Activated T-helper 9 cell treated with anti-CD3 and anti-CD28 coated beads, Interleukin-2, amount 50 U/mL, for 16 hours (primary cell): ENCODE measurements around the gene TSC22D2.
"Not testable (repeated sequence)": the region's sequence is repeated elsewhere in the genome, so short reads cannot be mapped to it uniquely, and the experiment has no call there.

ENCODE experiments used
- DNase-seq: peaks from one replicate; pipeline ENCODE4 v3.0.0-alpha.2; 2020; ENCODE audit warnings: low read depth

The TSC22D2 gene

GRCh38 chr3:150490277-150490986 lies 82.3 kb downstream of the TSC22D2 start:
- no peak for DNase-seq

- DNase-seq: no peak
Observed at GRCh38 chr3:150494411-150494977, 86.4 kb downstream of the TSC22D2 start.

- no peak for DNase-seq
Observed at GRCh38 chr3:150495149-150495548, 87.1 kb downstream of the TSC22D2 start.

GRCh38 chr3:150495563-150496168 lies 87.6 kb downstream of the TSC22D2 start:
- DNase-seq: no peak

- no peak for DNase-seq
Observed at GRCh38 chr3:150497956-150498355, 89.9 kb downstream of the TSC22D2 start.

- not testable (repeated sequence) for DNase-seq
Observed at GRCh38 chr3:150500960-150501359, 92.9 kb downstream of the TSC22D2 start.

GRCh38 chr3:150503402-150504099 lies 95.5 kb downstream of the TSC22D2 start:
- no peak for DNase-seq

- DNase-seq: no peak
Observed at GRCh38 chr3:150504483-150504882, 96.4 kb downstream of the TSC22D2 start.

GRCh38 chr3:150508401-150508800 lies 100.3 kb downstream of the TSC22D2 start:
- DNase-seq: no peak

GRCh38 chr3:150509780-150510179 lies 101.7 kb downstream of the TSC22D2 start:
- no peak for DNase-seq

- no peak for DNase-seq
Observed at GRCh38 chr3:150511122-150511821, 103.2 kb downstream of the TSC22D2 start.

GRCh38 chr3:150515210-150515609 lies 107.1 kb downstream of the TSC22D2 start:
- DNase-seq: no peak
